GM23338 (cell line): ENCODE measurements around the gene SPRED2. TPM values are rescaled to one million over a fixed set of nuclear protein-coding genes. Genes with fewer than 3 reads are reported as not detected.

ENCODE experiments used
- ATAC-seq: fragments of 200-7000 bp; cut with Tn5 transposase; 3 replicates; pipeline ENCODE4 v1.9.1; 2020
- DNase-seq: peaks from one replicate; pipeline ENCODE4 v3.0.0-alpha.2; 2015; ENCODE audit warnings: low spot score
- H2AFZ ChIP-seq: fragments of 200-600 bp; sonication (generic); 2 replicates; pipeline ENCODE4 v1.8.0; 2016; ENCODE audit warnings: antibody characterized with exemption, mild to moderate bottlenecking, moderate library complexity
- H3F3A ChIP-seq: fragments of 200-600 bp; sonication (generic); replicated peaks from 2 replicates; pipeline ENCODE4 v1.8.0; 2017; ENCODE audit warnings: antibody characterized with exemption, mixed run types, low read depth
- H3K27ac ChIP-seq: fragments of 200-600 bp; sonication (generic); 2 replicates; pipeline ENCODE4 v1.6.1; 2016; ENCODE audit warnings: low read depth
- H3K27me3 ChIP-seq: fragments of 200-600 bp; sonication (generic); 2 replicates; pipeline ENCODE4 v1.8.0; 2016; ENCODE audit warnings: mild to moderate bottlenecking, mixed run types, moderate library complexity; ENCODE audit not compliant: insufficient read depth
- H3K36me3 ChIP-seq: fragments of 200-600 bp; sonication (generic); 2 replicates; pipeline ENCODE4 v1.8.0; 2016; ENCODE audit warnings: mild to moderate bottlenecking; ENCODE audit not compliant: insufficient read depth
- H3K4me1 ChIP-seq: fragments of 200-600 bp; sonication (generic); 2 replicates; pipeline ENCODE4 v1.8.0; 2016; ENCODE audit warnings: mild to moderate bottlenecking, moderate library complexity; ENCODE audit not compliant: insufficient read depth
- H3K4me2 ChIP-seq: fragments of 200-600 bp; sonication (generic); 2 replicates; pipeline ENCODE4 v1.7.1; 2017; ENCODE audit warnings: mixed run types
- H3K4me3 ChIP-seq: fragments of 200-600 bp; sonication (generic); 2 replicates; pipeline ENCODE4 v1.6.1; 2016; ENCODE audit warnings: mixed run types
- H3K79me2 ChIP-seq: fragments of 200-600 bp; sonication (generic); replicated peaks from 2 replicates; pipeline ENCODE4 v1.8.0; 2017; ENCODE audit warnings: mild to moderate bottlenecking; ENCODE audit not compliant: insufficient read depth
- H3K9me2 ChIP-seq: fragments of 200-600 bp; sonication (generic); 2 replicates; pipeline ENCODE4 v1.8.0; 2017; ENCODE audit not compliant: insufficient read depth
- H4K20me1 ChIP-seq: fragments of 200-600 bp; sonication (generic); replicated peaks from 2 replicates; pipeline ENCODE4 v1.8.0; 2017; ENCODE audit warnings: mild to moderate bottlenecking; ENCODE audit not compliant: insufficient read depth
- H3K27ac Mint-ChIP-seq: 2 replicates; pipeline ENCODE4 v1.8.0; 2020; ENCODE audit warnings: inconsistent platforms, mild to moderate bottlenecking, moderate library complexity, mixed read lengths
- H3K27me3 Mint-ChIP-seq: 3 replicates; pipeline ENCODE4 v1.8.0; 2022; ENCODE audit warnings: low read depth, mild to moderate bottlenecking, moderate library complexity, mixed read lengths, inconsistent platforms; ENCODE audit not compliant: insufficient read depth, poor library complexity
- H3K36me3 Mint-ChIP-seq: 3 replicates; pipeline ENCODE4 v1.8.0; 2021; ENCODE audit warnings: low read depth, mild to moderate bottlenecking, inconsistent platforms, moderate library complexity, mixed read lengths
- H3K4me1 Mint-ChIP-seq: 3 replicates; pipeline ENCODE4 v1.8.0; 2020; ENCODE audit warnings: mild to moderate bottlenecking, inconsistent platforms, mixed read lengths
- H3K4me3 Mint-ChIP-seq: 3 replicates; pipeline ENCODE4 v1.8.0; 2021; ENCODE audit warnings: moderate library complexity, mild to moderate bottlenecking, inconsistent platforms, mixed read lengths
- H3K9me3 Mint-ChIP-seq: 3 replicates; pipeline ENCODE4 v1.8.0; 2020; ENCODE audit warnings: moderate library complexity, mild to moderate bottlenecking, inconsistent platforms, mixed read lengths
- EZH2 ChIP-seq: fragments of 200-600 bp; sonication (generic); IDR thresholded peaks from one replicate; pipeline ENCODE4 v1.8.0; 2017; ENCODE audit warnings: antibody characterized with exemption, mild to moderate bottlenecking, low read depth; ENCODE audit not compliant: unreplicated experiment
- EZH2phosphoT487 ChIP-seq: fragments of 200-600 bp; sonication (generic); IDR thresholded peaks from one replicate; pipeline ENCODE4 v1.8.1; 2018; ENCODE audit warnings: antibody characterized with exemption; ENCODE audit not compliant: unreplicated experiment
- JUNB ChIP-seq: IDR thresholded peaks from one replicate; pipeline ENCODE4 v1.6.1; 2016; ENCODE audit warnings: antibody characterized with exemption; ENCODE audit not compliant: unreplicated experiment
- NANOG ChIP-seq: IDR thresholded peaks from 2 replicates; pipeline ENCODE4 v1.6.1; 2016; ENCODE audit warnings: antibody characterized with exemption, borderline replicate concordance
- POLR2AphosphoS5 ChIP-seq: IDR thresholded peaks from 2 replicates; pipeline ENCODE4 v1.6.1; 2016; ENCODE audit warnings: antibody characterized with exemption, low read depth
- STAT1 ChIP-seq: IDR thresholded peaks from one replicate; pipeline ENCODE4 v1.6.1; 2016; ENCODE audit warnings: antibody characterized with exemption; ENCODE audit not compliant: unreplicated experiment
- ZNF114 ChIP-seq: fragments of 250-450 bp; sonication (Bioruptor Pico); IDR thresholded peaks from 2 replicates; pipeline ENCODE4 v1.5.0; 2020; ENCODE audit warnings: mild to moderate bottlenecking, moderate library complexity
- polyA plus RNA-seq: library from polyadenylated mRNA; unstranded; fragments of >200 nt; fragmentation: Nextera tagmentation; extraction: Ambion mirVana; gene quantifications from 2 replicates; pipeline ENCODE4 v1.2.1, GENCODE V29; 2016
- total RNA-seq: library from RNA; depleted of rRNA; stranded (reverse); fragments of >200 nt; shearing (Covaris generic); gene quantifications from 2 replicates; pipeline ENCODE4 v1.2.3, GENCODE V29; 2014
- TF ChIP-seq, protein P1 (sequence below), 2 experiments: fragments of 200-600 bp in 1 of 2; sonication (generic) in 1 of 2; conservative IDR thresholded peaks; 2 replicates each; pipeline versions ENCODE4 v1.5.1 to v1.6.1; 2016 to 2017; ENCODE audit warnings: antibody characterized with exemption in 2 of 2, low read depth in 2 of 2, mild to moderate bottlenecking in 2 of 2, moderate library complexity in 1 of 2
- TF ChIP-seq, protein P2 (sequence below): IDR thresholded peaks from 2 replicates; pipeline ENCODE4 v1.6.1; 2016; ENCODE audit warnings: antibody characterized with exemption
- TF ChIP-seq, protein P3 (sequence below): fragments of 250-450 bp; sonication (Bioruptor Pico); IDR thresholded peaks from 2 replicates; pipeline ENCODE4 v1.5.0; 2020; ENCODE audit warnings: mild to moderate bottlenecking, moderate library complexity

The SPRED2 gene
- total and polyA plus RNA-seq, 2 experiments from 2014 or later = 8.7 to 13.0 TPM

DNA sequence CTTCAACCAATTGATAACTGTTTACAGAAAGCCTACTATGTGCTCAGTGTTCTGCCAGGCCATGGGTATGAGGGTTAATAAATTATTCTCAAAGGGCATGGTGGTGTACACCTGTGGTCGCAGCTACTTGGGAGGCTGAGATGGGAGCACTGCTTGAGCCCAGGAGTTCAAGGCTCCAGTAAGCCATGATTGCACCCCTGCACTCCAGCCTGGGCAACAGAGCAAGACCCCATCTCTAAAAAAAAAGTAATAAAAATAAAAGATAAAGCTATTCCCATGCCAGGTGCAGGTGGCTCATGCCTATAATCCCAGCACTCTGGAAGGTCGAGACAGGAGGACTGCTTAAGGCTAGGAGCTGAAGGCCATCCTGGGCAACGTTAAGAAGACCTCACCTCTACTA, 8.0 kb downstream of the SPRED2 start:
- no peak overlapping the region for H3K4me2 ChIP-seq
- H3K27ac ChIP-seq = no peak overlapping the region
- no peaks in the 10 kb centered on the region; the same call in 1 of the 2 replicates for H3F3A ChIP-seq
- DNase-seq (no peak), ATAC-seq (no peak)
- no peaks in the 10 kb centered on the region for H3K36me3 Mint-ChIP-seq
- H3K4me3 ChIP-seq = no peak overlapping the region
- no peak overlapping the region for H3K4me3 Mint-ChIP-seq
- peaks cover 14% of the 10 kb centered on the region for H3K4me1 ChIP-seq
- H3K27me3 Mint-ChIP-seq = peaks cover 2% of the 10 kb centered on the region
- no peaks in the 10 kb centered on the region for H3K9me2 ChIP-seq
- H3K9me3 Mint-ChIP-seq = no peaks in the 10 kb centered on the region
- H3K79me2 ChIP-seq = peaks cover 74% of the 10 kb centered on the region
- peaks cover 15% of the 10 kb centered on the region for H3K27me3 ChIP-seq
- H3K4me1 Mint-ChIP-seq = peaks cover 20% of the 10 kb centered on the region
- peaks cover 35% of the 10 kb centered on the region for H4K20me1 ChIP-seq
- no peak for TF ChIP-seq STAT1
- no peak overlapping the region for H3K27ac Mint-ChIP-seq
- no peaks in the 10 kb centered on the region for H3K36me3 ChIP-seq
- H2AFZ ChIP-seq = no peak overlapping the region

DNA sequence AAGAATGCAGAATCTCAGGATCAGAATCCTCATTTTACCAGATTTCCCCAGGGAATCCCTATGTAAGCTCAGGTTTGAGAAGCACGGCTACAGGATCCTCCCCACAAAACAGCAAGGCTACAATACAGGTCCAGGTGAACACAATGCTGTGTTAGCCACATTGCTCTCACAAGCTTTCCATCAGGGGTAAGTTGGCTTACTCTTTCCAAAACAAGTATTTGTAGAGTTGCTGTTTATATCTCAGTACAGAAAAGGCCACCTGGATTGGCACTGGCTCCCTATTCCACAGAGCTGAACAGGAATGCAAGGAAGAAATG, 11.0 kb downstream of the SPRED2 start:
- no peak overlapping the region for H2AFZ ChIP-seq
- H3K4me2 ChIP-seq = peak overlapping the region; percentile 14; the same call in 1 of the 2 replicates
- no peak for DNase-seq
- H3K4me3 ChIP-seq = no peak overlapping the region
- no peak overlapping the region for H3K27ac Mint-ChIP-seq
- no peaks in the 10 kb centered on the region for H3K27me3 ChIP-seq
- ATAC-seq = peak; percentile 25; the same call in 2 of the 3 replicates
- no peaks in the 10 kb centered on the region for H3F3A ChIP-seq
- peaks cover 63% of the 10 kb centered on the region for H3K79me2 ChIP-seq
- H3K9me2 ChIP-seq = peaks cover under 1% of the 10 kb centered on the region; the same call in 1 of the 2 replicates
- H3K27me3 Mint-ChIP-seq = no peaks in the 10 kb centered on the region
- H3K36me3 ChIP-seq = no peaks in the 10 kb centered on the region
- peaks cover 12% of the 10 kb centered on the region for H4K20me1 ChIP-seq
- no peak overlapping the region for H3K4me3 Mint-ChIP-seq
- H3K4me1 Mint-ChIP-seq = peaks cover 32% of the 10 kb centered on the region
- no peaks in the 10 kb centered on the region for H3K9me3 Mint-ChIP-seq
- H3K27ac ChIP-seq = 0 out of 2 replicates have a peak overlapping the region, but pooled peaks have one; percentile 3
- no peaks in the 10 kb centered on the region for H3K36me3 Mint-ChIP-seq
- H3K4me1 ChIP-seq = peaks cover 19% of the 10 kb centered on the region
- TF ChIP-seq, protein P1, sequence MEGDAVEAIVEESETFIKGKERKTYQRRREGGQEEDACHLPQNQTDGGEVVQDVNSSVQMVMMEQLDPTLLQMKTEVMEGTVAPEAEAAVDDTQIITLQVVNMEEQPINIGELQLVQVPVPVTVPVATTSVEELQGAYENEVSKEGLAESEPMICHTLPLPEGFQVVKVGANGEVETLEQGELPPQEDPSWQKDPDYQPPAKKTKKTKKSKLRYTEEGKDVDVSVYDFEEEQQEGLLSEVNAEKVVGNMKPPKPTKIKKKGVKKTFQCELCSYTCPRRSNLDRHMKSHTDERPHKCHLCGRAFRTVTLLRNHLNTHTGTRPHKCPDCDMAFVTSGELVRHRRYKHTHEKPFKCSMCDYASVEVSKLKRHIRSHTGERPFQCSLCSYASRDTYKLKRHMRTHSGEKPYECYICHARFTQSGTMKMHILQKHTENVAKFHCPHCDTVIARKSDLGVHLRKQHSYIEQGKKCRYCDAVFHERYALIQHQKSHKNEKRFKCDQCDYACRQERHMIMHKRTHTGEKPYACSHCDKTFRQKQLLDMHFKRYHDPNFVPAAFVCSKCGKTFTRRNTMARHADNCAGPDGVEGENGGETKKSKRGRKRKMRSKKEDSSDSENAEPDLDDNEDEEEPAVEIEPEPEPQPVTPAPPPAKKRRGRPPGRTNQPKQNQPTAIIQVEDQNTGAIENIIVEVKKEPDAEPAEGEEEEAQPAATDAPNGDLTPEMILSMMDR (conservative IDR thresholded peaks at IDR 0.05; ENCODE audit: low read depth in 2 of 2) = no peak
- no peak for TF ChIP-seq POLR2AphosphoS5
- TF ChIP-seq EZH2phosphoT487 = no peak
- TF ChIP-seq, protein P2, sequence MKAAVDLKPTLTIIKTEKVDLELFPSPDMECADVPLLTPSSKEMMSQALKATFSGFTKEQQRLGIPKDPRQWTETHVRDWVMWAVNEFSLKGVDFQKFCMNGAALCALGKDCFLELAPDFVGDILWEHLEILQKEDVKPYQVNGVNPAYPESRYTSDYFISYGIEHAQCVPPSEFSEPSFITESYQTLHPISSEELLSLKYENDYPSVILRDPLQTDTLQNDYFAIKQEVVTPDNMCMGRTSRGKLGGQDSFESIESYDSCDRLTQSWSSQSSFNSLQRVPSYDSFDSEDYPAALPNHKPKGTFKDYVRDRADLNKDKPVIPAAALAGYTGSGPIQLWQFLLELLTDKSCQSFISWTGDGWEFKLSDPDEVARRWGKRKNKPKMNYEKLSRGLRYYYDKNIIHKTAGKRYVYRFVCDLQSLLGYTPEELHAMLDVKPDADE = no peak
- no peak for TF ChIP-seq ZNF114 (CRISPR knock-in tag)
- TF ChIP-seq, protein P3, sequence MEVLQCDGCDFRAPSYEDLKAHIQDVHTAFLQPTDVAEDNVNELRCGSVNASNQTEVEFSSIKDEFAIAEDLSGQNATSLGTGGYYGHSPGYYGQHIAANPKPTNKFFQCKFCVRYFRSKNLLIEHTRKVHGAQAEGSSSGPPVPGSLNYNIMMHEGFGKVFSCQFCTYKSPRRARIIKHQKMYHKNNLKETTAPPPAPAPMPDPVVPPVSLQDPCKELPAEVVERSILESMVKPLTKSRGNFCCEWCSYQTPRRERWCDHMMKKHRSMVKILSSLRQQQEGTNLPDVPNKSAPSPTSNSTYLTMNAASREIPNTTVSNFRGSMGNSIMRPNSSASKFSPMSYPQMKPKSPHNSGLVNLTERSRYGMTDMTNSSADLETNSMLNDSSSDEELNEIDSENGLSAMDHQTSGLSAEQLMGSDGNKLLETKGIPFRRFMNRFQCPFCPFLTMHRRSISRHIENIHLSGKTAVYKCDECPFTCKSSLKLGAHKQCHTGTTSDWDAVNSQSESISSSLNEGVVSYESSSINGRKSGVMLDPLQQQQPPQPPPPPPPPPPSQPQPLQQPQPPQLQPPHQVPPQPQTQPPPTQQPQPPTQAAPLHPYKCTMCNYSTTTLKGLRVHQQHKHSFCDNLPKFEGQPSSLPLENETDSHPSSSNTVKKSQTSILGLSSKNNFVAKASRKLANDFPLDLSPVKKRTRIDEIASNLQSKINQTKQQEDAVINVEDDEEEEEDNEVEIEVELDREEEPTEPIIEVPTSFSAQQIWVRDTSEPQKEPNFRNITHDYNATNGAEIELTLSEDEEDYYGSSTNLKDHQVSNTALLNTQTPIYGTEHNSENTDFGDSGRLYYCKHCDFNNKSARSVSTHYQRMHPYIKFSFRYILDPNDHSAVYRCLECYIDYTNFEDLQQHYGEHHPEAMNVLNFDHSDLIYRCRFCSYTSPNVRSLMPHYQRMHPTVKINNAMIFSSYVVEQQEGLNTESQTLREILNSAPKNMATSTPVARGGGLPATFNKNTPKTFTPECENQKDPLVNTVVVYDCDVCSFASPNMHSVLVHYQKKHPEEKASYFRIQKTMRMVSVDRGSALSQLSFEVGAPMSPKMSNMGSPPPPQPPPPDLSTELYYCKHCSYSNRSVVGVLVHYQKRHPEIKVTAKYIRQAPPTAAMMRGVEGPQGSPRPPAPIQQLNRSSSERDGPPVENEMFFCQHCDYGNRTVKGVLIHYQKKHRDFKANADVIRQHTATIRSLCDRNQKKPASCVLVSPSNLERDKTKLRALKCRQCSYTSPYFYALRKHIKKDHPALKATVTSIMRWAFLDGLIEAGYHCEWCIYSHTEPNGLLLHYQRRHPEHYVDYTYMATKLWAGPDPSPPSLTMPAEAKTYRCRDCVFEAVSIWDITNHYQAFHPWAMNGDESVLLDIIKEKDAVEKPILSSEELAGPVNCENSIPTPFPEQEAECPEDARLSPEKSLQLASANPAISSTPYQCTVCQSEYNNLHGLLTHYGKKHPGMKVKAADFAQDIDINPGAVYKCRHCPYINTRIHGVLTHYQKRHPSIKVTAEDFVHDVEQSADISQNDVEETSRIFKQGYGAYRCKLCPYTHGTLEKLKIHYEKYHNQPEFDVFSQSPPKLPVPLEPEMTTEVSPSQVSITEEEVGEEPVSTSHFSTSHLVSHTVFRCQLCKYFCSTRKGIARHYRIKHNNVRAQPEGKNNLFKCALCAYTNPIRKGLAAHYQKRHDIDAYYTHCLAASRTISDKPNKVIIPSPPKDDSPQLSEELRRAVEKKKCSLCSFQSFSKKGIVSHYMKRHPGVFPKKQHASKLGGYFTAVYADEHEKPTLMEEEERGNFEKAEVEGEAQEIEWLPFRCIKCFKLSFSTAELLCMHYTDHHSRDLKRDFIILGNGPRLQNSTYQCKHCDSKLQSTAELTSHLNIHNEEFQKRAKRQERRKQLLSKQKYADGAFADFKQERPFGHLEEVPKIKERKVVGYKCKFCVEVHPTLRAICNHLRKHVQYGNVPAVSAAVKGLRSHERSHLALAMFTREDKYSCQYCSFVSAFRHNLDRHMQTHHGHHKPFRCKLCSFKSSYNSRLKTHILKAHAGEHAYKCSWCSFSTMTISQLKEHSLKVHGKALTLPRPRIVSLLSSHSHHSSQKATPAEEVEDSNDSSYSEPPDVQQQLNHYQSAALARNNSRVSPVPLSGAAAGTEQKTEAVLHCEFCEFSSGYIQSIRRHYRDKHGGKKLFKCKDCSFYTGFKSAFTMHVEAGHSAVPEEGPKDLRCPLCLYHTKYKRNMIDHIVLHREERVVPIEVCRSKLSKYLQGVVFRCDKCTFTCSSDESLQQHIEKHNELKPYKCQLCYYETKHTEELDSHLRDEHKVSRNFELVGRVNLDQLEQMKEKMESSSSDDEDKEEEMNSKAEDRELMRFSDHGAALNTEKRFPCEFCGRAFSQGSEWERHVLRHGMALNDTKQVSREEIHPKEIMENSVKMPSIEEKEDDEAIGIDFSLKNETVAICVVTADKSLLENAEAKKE (CRISPR knock-in tag) = no peak
- TF ChIP-seq JUNB = no peak
- no peak for TF ChIP-seq EZH2
- no peak for TF ChIP-seq STAT1
- no peak for TF ChIP-seq NANOG
